Raji (cell line): ENCODE measurements around the gene CMKLR1.

Experiments used
- POLR2A ChIP-seq: IDR thresholded peaks from 2 replicates; pipeline ENCODE4 v1.6.1; 2011; ENCODE audit warnings: low read depth, low read length, control low read depth; ENCODE audit not compliant: insufficient read depth

CMKLR1 gene

DNA sequence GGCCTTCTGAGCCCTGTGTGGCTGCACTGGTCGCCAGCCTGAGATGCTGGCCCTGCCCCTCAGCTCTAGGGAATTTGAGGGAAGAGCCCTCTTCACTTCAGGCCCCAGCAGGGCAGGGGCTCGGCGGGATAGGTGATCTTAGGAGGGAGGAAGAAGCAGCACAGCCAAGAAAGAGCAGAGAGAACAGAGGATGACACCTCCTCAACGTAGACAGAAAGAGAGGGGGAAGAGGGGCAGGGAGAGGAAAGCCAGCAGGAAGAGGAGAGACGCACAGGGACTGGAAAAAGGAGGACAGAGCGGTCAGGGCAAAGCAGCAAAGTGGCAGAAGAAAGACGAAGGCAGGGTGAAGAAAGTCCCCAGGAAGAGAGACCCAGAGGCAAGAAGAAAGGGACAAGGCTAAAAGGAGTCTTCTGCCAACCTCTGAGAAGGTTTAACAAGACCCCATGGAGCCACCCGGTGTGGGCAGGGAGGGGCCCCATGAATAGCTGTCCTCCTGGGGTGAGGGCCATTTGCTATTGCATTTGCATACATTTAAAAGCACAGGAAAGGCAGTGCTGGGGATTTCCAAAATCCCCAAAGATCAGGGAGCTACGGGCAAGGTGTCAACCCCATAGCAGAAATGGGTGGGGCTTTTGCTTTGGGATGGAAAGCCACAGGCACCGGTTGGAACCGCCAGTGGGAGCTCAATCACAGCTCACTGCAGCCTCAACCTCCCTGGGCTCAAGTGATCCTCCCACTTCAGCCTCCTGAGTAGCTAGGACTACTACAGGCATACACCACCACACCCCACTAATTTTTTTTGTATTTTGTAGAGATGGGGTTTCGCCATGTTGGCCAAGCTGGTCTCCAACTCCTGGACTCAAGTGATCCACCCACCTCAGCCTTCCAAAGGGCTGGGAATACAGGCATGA lies 22.7 kb downstream of the CMKLR1 start:
- no peak for TF ChIP-seq POLR2A

- TF ChIP-seq POLR2A: no peak
Measured at GRCh38 chr12:108315486-108316105, 23.5 kb downstream of the CMKLR1 start.

DNA sequence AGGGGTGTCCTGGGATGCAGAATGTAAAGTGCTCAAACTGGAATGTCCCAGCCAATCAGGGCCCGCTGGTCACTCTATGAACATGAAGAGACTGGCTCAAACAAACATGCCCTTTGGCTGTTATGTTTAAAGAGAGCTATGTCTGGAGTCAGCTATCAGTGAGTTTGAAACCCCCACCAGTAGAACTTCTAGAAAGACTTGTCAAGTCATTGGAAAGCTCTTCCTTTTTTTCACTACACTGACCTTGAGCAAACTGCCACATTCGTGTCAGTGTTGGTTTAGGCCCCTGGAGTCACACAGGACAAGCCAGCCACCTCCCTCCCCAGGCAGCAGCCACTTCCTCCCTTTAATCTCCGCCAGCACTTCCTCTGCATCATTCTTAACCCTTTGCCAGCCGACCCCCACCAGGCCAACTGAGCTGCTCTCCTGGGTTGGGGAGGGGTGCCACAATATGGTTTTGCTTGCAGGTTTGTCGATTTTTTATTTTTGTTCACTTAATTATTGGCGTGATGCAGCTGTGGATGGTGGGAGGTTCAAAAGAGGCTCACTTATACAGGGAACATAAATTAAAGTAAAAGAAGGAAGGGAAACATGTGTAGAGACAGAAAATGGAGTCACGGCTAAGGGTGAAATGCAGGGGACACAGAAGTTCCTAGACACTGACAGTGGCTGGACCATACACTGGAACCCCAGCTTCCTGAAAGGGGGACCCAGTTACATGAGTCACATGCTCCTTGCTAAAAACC lies 25.3 kb downstream of the CMKLR1 start:
- no peak for TF ChIP-seq POLR2A

DNA sequence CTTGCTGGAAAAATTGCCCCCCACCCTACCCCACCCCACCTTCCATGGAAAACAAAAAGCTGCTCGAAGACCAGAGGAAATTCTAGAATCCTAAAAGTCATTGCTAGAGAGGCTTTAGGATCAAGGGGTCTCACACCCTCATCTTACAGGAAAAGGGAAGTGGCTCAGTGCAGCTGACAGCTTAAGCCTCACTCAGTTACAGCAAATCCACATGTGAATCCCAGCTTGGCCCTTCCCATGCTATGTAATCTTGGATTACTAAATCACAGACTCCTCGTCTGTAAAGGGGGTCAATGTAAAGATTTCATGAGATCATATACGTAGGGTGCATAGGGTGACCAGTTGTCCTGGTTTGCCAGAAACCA lies 25.9 kb downstream of the CMKLR1 start:
- TF ChIP-seq POLR2A: no peak

- TF ChIP-seq POLR2A: no peak
Measured at GRCh38 chr12:108312693-108313189, 26.4 kb downstream of the CMKLR1 start.

- TF ChIP-seq POLR2A: no peak
Measured at GRCh38 chr12:108312073-108312659, 26.9 kb downstream of the CMKLR1 start.

- no peak for TF ChIP-seq POLR2A
Measured at GRCh38 chr12:108311605-108312004, 27.5 kb downstream of the CMKLR1 start.

DNA sequence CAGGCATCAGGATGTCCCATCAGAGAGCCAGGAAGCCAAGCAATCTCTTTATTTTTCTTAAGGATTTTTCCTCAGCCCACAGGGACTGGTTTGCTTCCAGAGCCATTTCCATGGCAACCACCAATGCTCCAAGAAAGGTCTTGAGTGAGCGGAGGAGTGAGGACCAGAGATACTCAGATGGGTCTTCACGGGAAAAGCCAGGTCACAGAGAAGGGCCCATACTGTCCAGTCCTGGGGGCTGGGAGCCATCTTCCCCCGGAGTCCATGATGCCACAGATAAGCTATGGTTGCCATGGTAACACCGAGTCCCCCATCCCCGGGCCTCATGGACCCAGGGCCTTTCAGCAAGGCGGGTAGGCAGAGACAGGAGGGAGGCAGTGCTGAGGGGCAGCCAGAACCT lies 28.6 kb downstream of the CMKLR1 start:
- no peak for TF ChIP-seq POLR2A

DNA sequence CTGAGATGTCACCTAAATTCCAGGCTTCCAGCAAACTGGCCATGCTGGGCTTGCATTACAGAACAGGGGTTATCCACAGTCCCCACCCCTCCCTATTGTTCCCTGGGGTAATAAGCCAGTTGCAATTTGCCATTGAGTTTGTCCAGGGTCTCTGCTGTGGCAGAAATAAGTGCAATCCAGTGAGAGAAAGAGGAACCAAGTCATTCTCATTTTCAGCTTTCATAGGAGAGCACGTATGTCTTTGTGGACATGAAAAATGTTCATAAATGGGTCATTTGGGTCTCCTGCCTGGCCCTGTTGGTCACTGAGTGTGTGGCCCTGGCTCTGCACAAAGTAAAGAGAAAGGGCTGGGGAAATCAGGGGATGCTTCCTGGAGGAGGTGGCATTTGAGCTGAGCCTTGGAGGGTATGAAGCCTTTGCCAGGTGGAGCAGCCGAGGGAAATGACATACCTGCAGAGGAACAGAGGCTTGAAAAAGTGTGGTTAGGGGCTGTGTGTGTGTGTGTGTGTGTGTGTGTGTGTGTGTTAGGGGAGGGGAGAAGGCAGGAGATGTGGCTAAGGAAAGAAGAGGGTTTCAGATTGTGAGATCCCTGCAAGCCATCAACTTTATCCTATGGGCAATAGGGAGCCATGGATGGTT lies 29.3 kb downstream of the CMKLR1 start:
- no peak for TF ChIP-seq POLR2A

- no peak for TF ChIP-seq POLR2A
Measured at GRCh38 chr12:108308395-108309085, 30.6 kb downstream of the CMKLR1 start.

DNA sequence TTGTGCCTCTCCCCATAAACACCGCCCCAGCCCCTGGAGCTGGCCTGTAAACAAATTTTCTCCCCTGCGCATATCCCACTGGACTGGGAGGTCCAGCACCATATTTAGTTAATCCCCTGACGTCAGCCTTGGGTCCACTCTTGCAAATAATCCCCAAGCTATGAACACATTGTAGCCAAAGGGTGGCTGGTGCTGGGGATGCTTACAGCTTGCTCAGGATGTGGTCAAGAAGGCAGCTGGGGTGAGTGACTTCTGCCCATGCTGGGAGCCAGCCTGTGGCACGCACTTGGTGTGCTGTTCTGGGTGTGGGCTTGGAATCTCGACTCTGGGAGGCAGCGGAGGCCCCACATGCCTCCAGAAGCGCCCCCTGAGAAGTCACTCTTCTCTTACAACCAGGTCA lies 32.1 kb downstream of the CMKLR1 start:
- no peak for TF ChIP-seq POLR2A

DNA sequence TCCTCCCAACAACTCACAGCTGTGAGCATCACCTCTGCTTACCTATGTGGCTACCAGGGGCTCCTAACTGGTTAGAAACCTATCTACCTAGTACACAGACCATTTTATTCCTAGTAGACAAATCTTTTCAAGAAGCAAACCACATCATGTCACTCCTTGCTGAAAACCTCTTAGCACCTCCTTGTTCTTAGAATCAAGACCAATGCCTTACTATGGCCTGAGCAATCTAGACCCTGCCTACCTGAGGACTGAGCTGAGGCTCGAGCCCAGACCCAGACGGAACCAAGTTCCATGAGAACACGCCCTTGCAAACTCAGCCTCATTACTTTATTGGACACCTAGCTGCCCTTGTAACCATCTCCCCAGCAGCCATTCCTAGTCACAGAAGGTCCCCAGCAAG lies 32.6 kb downstream of the CMKLR1 start:
- no peak for TF ChIP-seq POLR2A

- no peak for TF ChIP-seq POLR2A
Measured at GRCh38 chr12:108305991-108306501, 33.1 kb downstream of the CMKLR1 start.

DNA sequence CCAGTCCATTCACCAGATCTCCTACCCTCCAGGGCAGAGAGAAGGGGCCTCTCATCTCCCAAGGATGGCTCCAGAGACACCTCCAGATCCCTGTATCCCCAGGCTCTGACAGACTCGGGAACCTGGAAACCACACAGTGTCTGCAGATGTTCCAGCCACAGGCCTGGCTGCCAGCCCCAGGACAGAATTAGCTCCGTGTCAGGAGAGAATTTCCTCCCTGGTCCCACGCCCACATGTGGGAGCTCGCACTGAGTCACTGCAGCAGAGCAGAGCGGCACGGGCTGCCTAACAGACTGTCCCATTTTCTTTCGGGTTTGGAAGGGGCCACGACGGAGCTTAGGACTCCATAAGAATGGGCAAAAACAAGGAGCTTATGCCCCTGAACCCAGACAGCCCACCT lies 33.6 kb downstream of the CMKLR1 start:
- TF ChIP-seq POLR2A: no peak
